Activated B cell treated with CpG ODN at 0.5 μM for 24 hours (primary cell): Measurements from ENCODE around the gene THAP7. TPM values are rescaled to one million over a fixed set of nuclear protein-coding genes. Genes with fewer than 3 reads are reported as not detected.
A peak's percentile ranks its signal among the peaks of the same experiment; 100 is the strongest.

Experiments
- ATAC-seq: fragments of 200-7000 bp; cut with Tn5 transposase; one replicate; pipeline ENCODE4 v1.10.0; 2021; ENCODE audit warnings: low read depth, mild to moderate bottlenecking, moderate library complexity
- CTCF ChIA-PET: fragments of 350-600 bp; sonication (Branson Sonifier 250); formaldehyde crosslinking; loops from one replicate; lab custom pipeline; 2021; ENCODE audit warnings: antibody characterized with exemption; lab: Charles Lee
- POLR2A ChIA-PET: fragments of 350-600 bp; sonication (Branson Sonifier 250); formaldehyde crosslinking; loops from one replicate; lab custom pipeline; 2021; ENCODE audit warnings: antibody characterized with exemption; lab: Charles Lee
- DNase-seq: peaks from one replicate; pipeline ENCODE4 v3.0.0; 2022
- H3K27ac Mint-ChIP-seq: one replicate; pipeline ENCODE4 v1.8.0; 2020; ENCODE audit warnings: mixed read lengths
- H3K27me3 Mint-ChIP-seq: one replicate; pipeline ENCODE4 v1.8.0; 2021; ENCODE audit warnings: mixed read lengths
- H3K36me3 Mint-ChIP-seq: one replicate; pipeline ENCODE4 v1.8.0; 2021; ENCODE audit warnings: low read depth, mixed read lengths
- H3K4me1 Mint-ChIP-seq: one replicate; pipeline ENCODE4 v1.8.0; 2021; ENCODE audit warnings: mixed read lengths
- H3K4me3 Mint-ChIP-seq: one replicate; pipeline ENCODE4 v1.8.0; 2020; ENCODE audit warnings: mild to moderate bottlenecking, mixed read lengths
- H3K9me3 Mint-ChIP-seq: one replicate; pipeline ENCODE4 v1.8.0; 2020; ENCODE audit warnings: mixed read lengths
- intact Hi-C: fragments of 100-400 bp; cut with micrococcal nuclease; formaldehyde crosslinking; loops from one replicate; pipeline ENCODE4 v1.15.1; 2024
- total RNA-seq: library from RNA; stranded (reverse); gene quantifications from 2 replicates; pipeline ENCODE4 v1.2.3, GENCODE V29; 2022
- TF ChIP-seq, protein P1 (sequence below): fragments of 200-600 bp; IDR thresholded peaks from one replicate; pipeline ENCODE4 v1.8.0; 2022; ENCODE audit warnings: antibody characterized with exemption, mild to moderate bottlenecking

Gene THAP7
- total RNA-seq, 1 donor from 2014 or later = 27.1 TPM

DNA sequence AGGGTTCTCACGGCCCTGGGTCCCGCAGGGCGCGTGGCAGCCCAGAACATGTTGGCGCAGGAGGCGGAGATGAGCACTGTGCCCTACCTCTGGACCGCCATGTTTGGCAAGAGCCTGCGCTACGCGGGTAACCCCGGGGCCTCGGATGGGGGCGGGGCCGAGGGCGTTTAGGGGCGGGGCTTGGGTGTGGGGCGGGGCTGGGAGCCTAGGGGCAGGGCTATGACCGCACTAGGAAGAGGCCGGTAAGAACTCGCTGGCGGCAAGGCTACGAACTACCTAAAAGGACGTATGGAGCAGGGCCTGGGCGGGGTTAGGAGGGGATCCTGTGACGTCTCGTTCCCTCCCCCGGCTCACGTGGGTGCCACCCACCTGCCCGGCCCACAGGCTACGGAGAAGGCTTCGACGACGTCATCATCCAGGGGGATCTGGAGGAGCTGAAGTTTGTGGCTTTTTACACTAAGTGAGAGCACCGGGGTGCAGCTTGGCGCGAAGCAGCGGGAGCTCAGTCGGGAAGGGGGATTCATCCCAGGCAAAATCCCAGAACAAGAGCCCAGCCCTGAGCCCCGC lies 22.6 kb downstream of the THAP7 start:
- CTCF ChIA-PET = no interaction called here

DNA sequence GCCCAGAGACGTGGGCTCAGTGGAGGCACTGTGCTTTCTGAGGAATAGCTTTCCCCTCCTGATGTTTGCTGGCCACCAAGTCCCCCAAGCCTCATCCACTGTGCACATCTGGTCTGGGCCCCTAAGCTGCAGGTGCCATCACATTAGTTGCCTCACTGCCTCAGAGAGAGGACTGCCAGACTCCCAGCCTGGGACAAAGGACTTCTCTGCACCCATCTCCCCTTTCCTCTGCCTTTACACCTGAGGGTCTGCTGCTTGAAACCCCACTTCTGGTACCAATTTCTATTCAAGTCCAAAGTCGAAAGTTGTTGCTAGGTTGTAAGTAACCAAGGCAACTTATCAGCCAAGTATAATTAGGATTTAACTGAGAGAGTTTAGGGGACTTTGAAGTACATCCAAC lies 23.5 kb downstream of the THAP7 start:
- Mint-ChIP-seq H3K36me3 (peaks cover 2% of the 10 kb centered on the region), H3K4me1 (peaks cover 28% of the 10 kb centered on the region), H3K27me3 (no peaks in the 10 kb centered on the region), H3K9me3 (peaks cover 2% of the 10 kb centered on the region), H3K27ac (no peak overlapping the region), H3K4me3 (no peak overlapping the region)
- TF ChIP-seq, protein P1, sequence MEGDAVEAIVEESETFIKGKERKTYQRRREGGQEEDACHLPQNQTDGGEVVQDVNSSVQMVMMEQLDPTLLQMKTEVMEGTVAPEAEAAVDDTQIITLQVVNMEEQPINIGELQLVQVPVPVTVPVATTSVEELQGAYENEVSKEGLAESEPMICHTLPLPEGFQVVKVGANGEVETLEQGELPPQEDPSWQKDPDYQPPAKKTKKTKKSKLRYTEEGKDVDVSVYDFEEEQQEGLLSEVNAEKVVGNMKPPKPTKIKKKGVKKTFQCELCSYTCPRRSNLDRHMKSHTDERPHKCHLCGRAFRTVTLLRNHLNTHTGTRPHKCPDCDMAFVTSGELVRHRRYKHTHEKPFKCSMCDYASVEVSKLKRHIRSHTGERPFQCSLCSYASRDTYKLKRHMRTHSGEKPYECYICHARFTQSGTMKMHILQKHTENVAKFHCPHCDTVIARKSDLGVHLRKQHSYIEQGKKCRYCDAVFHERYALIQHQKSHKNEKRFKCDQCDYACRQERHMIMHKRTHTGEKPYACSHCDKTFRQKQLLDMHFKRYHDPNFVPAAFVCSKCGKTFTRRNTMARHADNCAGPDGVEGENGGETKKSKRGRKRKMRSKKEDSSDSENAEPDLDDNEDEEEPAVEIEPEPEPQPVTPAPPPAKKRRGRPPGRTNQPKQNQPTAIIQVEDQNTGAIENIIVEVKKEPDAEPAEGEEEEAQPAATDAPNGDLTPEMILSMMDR = no peak
- no peak for ATAC-seq
- intact Hi-C loops = no loop called here
- ChIA-PET CTCF (interaction anchor here (1.2 kb wide), 1 partner anchor 11 kb away, joined by 3 read pairs; the partner anchor contains the start of gene AIFM3), POLR2A (no interaction called here)
- no peak for DNase-seq

More for the DNA sequence above, 22.6 kb downstream of the THAP7 start:
- no peaks in the 10 kb centered on the region for H3K27me3 Mint-ChIP-seq
- H3K36me3 Mint-ChIP-seq = peaks cover 8% of the 10 kb centered on the region
- ATAC-seq (peak; percentile 73), DNase-seq (peak; percentile 47)
- peak overlapping the region; percentile 72 for H3K4me3 Mint-ChIP-seq
- peaks cover 31% of the 10 kb centered on the region for H3K4me1 Mint-ChIP-seq
- TF ChIP-seq, protein P1 = no peak
- intact Hi-C loops = no loop called here
- POLR2A ChIA-PET = interaction anchor here (0.5 kb wide), 1 partner anchor 58 kb away, joined by 12 read pairs; no protein-coding TSS in a partner anchor
- H3K27ac Mint-ChIP-seq = peak overlapping the region; percentile 68
- peaks cover 2% of the 10 kb centered on the region for H3K9me3 Mint-ChIP-seq

DNA sequence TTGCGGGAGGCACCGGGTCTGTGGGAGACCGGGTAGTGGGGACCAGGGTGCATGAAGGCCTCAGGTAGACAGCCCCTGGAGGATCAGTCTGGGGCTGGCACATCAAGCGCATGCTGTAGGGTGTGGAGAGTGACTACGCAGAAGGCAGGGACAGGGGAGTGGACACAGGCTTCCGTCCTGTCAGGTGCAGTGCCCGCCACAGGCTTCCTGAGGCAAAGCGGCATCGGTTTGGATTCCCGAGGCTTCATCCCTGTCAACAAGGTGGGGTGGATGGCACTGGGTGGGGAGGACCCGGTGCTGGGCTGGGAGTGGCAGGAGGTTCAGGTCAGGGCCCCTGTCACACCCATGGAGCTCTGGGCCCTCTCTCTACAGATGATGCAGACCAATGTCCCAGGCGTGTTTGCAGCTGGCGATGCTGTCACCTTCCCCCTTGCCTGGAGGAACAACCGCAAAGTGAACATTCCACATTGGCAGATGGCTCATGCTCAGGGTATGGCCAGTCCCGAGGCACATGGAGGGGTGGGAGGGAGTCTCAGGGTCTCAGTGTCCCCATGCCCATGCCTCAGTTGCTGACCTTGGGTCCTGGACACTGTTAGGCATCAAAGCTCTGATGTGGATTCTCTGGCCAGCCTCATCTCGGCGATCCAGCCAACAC lies 24.3 kb downstream of the THAP7 start:
- H3K27me3 Mint-ChIP-seq = no peaks in the 10 kb centered on the region
- ChIA-PET CTCF (interaction anchor here (1.2 kb wide), 1 partner anchor 10 kb away, joined by 3 read pairs; the partner anchor contains the start of gene AIFM3), POLR2A (interaction anchor here (0.7 kb wide), 1 partner anchor 21 kb away, joined by 7 read pairs; no protein-coding TSS in a partner anchor)
- no peak overlapping the region for H3K4me3 Mint-ChIP-seq
- TF ChIP-seq, protein P1 = no peak
- peaks cover 2% of the 10 kb centered on the region for H3K9me3 Mint-ChIP-seq
- no peak overlapping the region for H3K27ac Mint-ChIP-seq
- ATAC-seq (no peak), DNase-seq (no peak)
- intact Hi-C loops = no loop called here
- H3K36me3 Mint-ChIP-seq = peaks cover 1% of the 10 kb centered on the region
- peaks cover 26% of the 10 kb centered on the region for H3K4me1 Mint-ChIP-seq

DNA sequence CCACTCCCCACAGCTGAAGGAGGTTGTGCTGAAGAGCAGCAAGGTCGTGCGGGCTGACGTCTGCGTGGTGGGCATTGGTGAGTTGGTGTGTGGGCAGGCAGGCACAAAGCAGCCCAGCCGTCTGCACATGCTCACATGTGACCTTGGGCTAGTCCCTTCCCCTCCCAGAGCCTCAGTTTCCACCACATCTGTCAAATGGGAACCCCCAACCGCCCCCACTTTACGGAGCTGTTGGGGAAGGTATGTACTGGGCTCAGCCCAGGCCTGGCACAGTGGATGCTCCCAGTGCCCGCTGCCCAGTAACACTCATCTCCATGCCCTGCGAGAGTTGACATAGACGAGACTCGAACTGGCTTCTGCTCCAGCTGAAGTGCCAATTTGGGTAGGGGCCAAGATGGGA lies 24.9 kb downstream of the THAP7 start:
- no peak overlapping the region for H3K4me3 Mint-ChIP-seq
- intact Hi-C loops = no loop called here
- peaks cover 29% of the 10 kb centered on the region for H3K4me1 Mint-ChIP-seq
- TF ChIP-seq, protein P1 = no peak
- ChIA-PET CTCF (interaction anchor here (1.2 kb wide), 1 partner anchor 10 kb away, joined by 3 read pairs; the partner anchor contains the start of gene AIFM3), POLR2A (no interaction called here)
- no peak for DNase-seq
- H3K36me3 Mint-ChIP-seq = no peaks in the 10 kb centered on the region
- no peak for ATAC-seq
- H3K27me3 Mint-ChIP-seq = no peaks in the 10 kb centered on the region
- no peak overlapping the region for H3K27ac Mint-ChIP-seq
- peaks cover 2% of the 10 kb centered on the region for H3K9me3 Mint-ChIP-seq

DNA sequence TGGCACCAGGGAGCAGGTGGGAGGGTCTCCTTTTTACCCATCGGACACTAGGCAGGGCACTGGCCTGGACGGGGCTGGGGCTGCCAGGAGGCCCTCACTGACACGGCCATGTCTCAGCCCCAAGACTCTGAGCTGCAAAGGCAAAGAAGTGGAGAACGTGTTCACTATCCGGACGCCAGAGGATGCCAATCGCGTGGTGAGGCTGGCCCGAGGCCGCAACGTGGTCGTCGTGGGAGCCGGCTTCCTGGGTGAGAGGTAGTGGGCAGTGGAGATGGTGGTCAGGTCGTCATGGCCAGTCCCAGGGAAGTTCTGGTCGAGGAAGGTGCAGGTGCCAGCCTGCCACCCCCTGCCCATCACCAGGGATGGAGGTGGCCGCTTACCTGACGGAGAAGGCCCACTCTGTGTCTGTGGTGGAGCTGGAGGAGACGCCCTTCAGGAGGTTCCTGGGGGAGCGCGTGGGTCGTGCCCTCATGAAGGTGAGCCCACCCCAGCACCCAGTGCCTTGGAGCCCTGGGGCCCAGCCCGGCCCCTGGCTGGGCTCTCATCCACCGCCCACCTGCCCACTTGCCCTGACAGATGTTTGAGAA lies 25.5 kb downstream of the THAP7 start:
- Mint-ChIP-seq H3K27ac (no peak overlapping the region), H3K4me1 (peaks cover 33% of the 10 kb centered on the region), H3K4me3 (no peak overlapping the region), H3K9me3 (peaks cover 2% of the 10 kb centered on the region), H3K36me3 (no peaks in the 10 kb centered on the region), H3K27me3 (no peaks in the 10 kb centered on the region)
- TF ChIP-seq, protein P1 = no peak
- intact Hi-C loops = no loop called here
- ChIA-PET CTCF (no interaction called here), POLR2A (interaction anchor here (0.8 kb wide), 1 partner anchor 26 kb away, joined by 4 read pairs; no protein-coding TSS in a partner anchor)
- ATAC-seq = no peak
- DNase-seq = no peak
